GM19023 (cell line): ENCODE measurements around the gene POU2F2.
"Not testable (repeated sequence)": the region's sequence is repeated elsewhere in the genome, so short reads cannot be mapped to it uniquely, and the experiment has no call there.

Experiments used
- ATAC-seq: cut with Tn5 transposase; IDR thresholded peaks from one replicate; pipeline ENCODE4 v1.9.1; 2021; ENCODE audit warnings: mild to moderate bottlenecking, moderate library complexity; ENCODE audit not compliant: unreplicated experiment

Gene POU2F2

DNA sequence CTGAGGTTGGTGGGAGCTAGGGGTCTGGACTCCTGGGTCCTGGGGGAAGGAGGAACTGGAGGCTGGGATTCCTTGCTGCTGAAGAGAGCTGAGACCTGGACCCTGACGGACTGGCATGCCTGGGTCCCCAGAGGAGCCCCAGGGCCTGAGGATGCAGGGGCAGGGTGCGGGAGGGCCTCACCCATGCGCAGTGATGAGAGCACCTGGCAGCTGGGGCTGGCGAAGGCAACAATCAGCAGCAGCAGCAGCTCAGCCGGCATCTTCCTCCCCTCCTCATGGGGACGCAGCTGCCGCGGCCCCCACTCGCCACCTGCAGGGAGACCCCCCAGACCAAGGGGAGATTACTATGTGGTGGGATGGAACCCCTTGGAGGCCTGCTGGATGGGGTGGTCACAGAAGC, 66.7 kb downstream of the POU2F2 start:
- no peak for ATAC-seq

- ATAC-seq, result no peak
Measured at GRCh38 chr19:42065051-42065450, 67.2 kb downstream of the POU2F2 start.

DNA sequence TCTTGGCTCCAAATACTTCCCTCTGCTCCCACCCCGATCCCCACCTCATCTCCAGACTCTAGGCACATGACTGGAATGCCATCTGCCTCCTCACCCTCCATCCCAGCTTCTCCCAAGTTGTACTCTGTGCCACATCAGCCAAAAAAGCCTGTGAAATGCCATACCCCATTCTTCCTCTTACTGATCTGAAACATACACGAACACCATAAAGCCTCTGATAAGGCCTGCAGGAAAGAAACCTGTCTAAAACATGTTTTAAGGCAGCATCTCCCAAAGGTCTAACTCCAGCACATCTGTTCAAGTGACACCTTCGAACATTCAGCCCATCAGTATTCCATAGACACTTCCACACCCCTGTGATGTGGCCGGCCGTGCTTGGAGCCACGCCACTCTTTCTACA, 67.8 kb downstream of the POU2F2 start:
- no peak for ATAC-seq

- ATAC-seq, result no peak
Measured at GRCh38 chr19:42062381-42062780, 69.9 kb downstream of the POU2F2 start.

DNA sequence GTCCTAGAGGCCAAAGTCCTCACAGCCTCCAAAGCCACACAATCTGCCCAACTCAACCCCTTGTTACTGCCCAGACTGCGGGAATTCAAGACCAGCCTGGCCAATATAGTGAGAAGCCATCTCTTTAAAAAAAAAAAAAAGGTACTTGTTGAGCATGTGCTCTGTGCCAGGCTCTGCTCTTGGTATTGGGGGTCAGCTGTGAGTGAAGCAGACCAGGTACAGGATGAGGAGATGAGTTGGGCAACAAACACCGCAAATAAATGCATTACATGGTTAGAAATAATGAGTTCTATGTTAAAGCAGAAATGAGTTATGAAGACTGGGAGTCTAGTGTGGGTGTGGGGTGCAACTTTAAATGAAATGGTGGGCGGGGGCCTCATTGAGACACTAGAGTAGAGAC, 72.1 kb downstream of the POU2F2 start:
- no peak for ATAC-seq

GRCh38 chr19:42059196-42059595, 73.0 kb downstream of the POU2F2 start:
- no peak for ATAC-seq

DNA sequence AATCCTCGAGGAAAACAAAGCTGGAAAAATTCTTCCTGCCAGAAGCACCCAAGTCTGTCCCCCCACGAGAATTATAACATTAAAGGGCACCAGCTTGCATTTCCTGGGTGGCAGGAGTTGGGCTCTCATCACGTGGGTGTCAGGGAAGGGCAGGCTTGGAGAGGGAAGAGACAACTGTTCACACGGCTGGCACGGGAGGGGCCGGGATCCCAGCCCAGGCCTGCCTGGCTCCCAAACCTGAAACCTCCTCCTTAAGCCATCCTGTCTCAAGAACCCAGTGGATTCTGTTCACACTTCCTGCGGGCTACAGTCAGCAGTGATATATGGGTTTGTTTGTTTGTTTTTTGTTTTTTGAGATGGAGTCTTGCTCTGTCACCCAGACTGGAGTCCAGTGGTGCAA, 74.4 kb downstream of the POU2F2 start:
- ATAC-seq, result no peak

DNA sequence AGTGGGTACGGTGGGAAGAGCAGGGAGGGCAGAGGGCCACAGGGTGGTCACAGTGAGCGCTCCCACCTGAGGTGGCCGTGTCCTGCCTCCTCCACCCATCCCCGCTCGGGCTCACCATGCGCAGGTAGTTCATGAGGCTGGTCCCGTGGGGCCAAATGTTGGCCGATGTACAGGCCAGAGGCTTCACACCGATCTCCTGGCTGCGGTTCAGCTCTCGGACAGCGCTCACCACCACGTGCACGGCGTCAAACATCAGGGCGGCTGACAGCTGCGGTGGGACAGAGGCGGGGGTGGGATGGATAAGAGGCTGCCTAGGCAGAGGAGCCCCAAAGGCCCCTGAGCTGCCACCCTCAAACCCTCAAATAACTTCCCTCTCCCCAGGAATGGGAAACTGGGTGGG, 78.0 kb downstream of the POU2F2 start:
- no peak for ATAC-seq

DNA sequence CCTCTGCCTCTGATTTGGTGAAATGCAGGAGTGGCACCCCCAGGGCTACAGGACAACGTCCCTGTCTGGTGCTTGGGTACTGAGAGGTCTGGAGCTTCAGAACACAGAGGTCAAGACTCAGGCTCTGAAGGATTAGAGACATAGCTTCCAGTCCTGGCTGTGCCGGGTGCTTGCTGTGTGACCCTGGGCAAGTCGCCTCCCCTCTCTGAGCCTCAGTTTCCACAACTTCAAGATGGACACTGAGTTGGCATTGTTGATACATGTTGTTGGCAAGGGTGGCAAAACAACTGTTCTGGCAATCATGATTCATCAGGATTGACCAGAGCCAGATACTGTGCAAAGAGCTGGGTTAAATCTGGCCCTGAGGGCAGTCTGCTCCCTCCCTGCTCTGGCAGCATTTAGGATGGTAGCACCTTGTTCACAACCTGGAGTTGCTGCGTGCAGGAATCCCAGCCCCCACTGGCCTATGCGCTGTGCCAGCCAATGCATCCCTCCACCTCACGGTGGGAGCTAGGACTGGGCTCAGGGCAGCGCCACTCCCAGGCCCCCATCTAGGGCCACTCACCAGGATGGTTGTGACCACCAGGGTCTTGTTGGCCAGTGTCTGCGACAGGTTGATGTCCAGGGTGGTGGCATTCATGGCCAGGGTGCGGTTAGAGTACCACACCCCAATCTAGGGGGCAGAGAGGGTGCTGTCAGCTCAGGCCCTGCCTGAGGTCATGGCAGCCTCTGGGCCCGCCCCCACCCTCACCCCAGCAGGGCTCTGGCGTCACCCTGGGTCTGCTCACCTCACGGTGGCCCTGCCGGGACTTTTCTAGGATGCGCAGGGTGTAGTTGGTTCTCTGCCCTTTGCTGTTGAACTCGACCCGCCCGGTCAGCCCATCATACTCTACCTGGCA, 79.0 kb downstream of the POU2F2 start:
- no peak for ATAC-seq

DNA sequence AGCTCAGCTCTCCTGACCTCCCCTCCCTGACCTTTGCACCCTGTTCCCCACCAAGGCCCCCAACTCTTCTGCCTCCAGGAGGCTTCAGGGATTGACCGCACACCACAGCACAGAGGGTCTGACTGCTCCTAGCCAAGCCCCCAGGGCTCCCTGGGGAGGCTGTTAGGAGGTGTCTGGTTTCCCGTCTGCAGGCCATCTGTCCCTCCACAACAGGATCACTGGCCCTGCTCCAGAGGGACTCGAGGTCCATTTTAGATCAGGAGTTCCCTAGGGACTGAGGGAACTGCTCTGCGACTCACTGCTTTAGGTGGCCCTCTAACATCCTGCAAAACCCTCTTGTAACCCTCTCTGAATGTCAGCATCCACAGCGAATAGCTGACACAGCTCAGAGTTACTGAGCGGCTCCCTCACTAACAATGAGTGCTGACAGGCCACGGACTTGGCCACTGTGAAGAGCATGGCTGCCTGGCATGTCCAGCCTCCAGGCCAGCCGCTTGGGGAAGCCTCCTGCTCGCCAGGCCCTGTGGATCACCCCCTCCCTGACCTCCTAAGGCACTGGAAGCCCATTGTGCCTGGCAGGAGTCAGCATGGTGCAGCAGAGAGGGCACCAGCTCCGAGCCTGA, 79.9 kb downstream of the POU2F2 start:
- ATAC-seq, result no peak

GRCh38 chr19:42051166-42052115, 80.8 kb downstream of the POU2F2 start:
- no peak for ATAC-seq

DNA sequence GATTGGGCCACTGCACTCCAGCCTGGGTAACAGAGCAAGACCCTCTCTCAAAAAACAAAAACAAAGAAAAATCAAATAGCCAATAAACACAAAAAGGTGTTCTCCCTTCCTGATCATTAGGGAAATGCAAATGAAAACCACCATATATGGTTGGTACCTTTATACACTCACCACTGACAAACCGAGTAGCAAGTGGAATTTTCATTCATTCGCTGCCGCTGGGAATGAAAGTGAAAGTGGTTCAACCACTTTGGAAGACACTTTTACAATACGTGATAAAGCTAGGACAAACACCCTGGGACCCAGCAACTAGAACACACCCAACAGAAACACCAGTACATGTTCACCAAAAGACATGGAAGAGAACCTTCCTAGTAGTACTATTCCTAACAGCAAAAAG, 83.3 kb downstream of the POU2F2 start:
- ATAC-seq, result no peak

GRCh38 chr19:42045575-42045974, 86.7 kb downstream of the POU2F2 start:
- no peak for ATAC-seq

DNA sequence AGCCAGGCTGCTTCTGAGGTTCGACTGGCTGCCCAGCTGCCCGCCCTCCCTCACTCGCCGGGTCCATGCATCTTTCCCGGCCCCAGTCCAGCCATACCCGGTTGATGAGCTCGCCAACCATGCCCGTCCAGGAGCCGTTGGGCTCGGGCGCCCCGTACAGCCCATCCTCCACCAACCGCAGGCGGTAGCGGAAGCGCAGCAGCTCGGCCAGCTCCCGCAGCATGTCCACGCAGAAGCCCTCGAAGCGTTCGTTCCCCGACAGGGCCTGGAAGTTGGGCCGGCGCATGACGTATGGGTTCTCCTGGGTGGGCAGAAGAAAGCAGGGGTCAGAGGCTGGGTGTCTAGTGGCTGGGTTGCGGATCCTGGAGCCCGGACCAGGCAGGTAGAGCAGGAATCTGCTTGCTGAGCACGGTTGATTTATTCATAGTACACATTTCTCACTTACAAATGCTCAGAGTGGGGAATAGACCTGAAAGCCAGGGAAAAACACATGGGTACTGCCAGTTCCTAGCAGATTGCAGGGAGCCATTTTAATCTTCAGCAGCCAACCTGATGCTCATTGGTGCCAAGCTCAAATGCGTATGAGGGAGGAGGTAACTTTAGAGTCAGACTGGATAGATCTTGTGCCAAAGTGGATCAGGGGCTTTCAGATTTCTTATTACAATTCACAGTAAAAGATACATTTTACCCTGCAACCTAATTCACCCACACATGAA, 89.6 kb downstream of the POU2F2 start:
- ATAC-seq, result no peak

DNA sequence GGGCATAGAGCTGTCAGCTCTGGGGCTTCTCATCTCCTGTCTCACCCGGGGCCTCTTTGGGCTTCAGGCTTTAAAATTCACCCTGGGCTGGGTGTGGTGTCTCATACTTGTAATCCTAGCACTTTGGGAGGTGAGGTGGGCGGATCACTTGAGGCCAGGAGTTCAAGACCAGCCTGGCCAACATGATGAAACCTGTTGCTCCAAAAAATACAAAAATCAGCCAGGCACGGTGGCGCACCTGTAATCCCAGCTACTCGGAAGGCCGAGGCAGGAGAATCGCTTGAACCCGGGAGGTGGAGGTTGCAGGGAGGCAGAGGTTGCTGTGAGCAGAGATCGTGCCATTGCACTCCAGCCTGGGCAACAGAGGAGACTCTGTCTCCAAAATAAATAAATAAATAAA, 91.8 kb downstream of the POU2F2 start:
- not testable (repeated sequence) for ATAC-seq

GRCh38 chr19:42040031-42040430, 92.2 kb downstream of the POU2F2 start:
- ATAC-seq, result no peak

DNA sequence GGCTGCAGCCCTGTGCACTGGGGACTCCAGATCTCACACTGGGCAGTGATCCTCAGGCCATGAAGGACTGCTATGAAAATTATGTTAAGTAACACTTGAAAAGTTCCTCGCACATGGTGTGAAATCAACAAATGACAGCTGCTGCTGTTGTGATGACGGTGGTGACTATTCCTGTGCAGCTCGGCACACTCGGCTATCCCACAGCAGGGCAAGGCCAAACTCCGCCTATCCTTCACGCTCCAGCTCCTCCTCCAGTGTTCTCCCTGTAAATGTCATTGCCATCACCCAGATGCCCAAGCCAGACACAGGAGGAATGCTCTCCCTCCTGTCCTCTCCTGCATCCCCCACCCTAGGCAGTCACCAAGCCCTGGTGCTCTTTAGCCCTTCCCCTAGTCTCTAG, 93.6 kb downstream of the POU2F2 start:
- ATAC-seq, result no peak

GRCh38 chr19:42037649-42038048, 94.6 kb downstream of the POU2F2 start:
- ATAC-seq, result no peak
